AG10803 (cell line): Measurements from ENCODE around the gene ST8SIA2.

Experiments
- DNase-seq: peaks from one replicate; pipeline ENCODE4 v3.0.0; 2010; ENCODE audit warnings: low read depth
- H3K4me3 ChIP-seq: 2 replicates; pipeline ENCODE4 v1.5.1; 2011; ENCODE audit warnings: mild to moderate bottlenecking, low read length, control low read depth
- TF ChIP-seq, protein P1 (sequence below): conservative IDR thresholded peaks from 2 replicates; pipeline ENCODE4 v1.5.1; 2011; ENCODE audit warnings: mild to moderate bottlenecking, low read length, control low read depth, inconsistent platforms

Gene ST8SIA2

DNA sequence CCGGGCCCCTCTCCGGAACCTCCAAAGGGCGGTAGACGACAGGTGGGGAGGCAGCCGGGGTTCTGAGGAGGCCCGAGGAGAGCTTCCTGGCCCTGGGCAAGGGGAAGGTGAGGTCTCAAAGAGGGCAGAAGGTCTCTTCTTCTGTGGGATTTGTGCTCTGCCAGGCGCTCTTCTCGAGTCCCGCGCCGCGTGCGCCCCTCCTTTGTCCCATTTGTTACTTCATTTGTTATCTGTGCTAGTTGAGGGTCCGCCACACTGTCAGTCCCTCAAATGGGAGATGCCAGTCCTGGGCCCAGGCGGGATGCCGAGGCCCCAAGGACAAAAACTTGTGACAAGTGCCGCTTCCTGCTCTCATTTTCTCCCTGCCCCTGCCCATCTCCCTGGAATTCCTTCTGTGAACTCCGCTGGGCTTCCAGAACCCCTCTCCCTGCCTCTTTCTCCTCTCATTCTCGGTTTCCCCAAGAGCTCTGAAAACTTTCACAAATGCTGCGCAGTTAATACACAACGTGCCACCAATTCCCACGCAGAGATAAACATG lies 1.5 kb downstream of the ST8SIA2 start:
- DNase-seq: no peak
- peak overlapping the region; percentile 66 for H3K4me3 ChIP-seq
- TF ChIP-seq, protein P1, sequence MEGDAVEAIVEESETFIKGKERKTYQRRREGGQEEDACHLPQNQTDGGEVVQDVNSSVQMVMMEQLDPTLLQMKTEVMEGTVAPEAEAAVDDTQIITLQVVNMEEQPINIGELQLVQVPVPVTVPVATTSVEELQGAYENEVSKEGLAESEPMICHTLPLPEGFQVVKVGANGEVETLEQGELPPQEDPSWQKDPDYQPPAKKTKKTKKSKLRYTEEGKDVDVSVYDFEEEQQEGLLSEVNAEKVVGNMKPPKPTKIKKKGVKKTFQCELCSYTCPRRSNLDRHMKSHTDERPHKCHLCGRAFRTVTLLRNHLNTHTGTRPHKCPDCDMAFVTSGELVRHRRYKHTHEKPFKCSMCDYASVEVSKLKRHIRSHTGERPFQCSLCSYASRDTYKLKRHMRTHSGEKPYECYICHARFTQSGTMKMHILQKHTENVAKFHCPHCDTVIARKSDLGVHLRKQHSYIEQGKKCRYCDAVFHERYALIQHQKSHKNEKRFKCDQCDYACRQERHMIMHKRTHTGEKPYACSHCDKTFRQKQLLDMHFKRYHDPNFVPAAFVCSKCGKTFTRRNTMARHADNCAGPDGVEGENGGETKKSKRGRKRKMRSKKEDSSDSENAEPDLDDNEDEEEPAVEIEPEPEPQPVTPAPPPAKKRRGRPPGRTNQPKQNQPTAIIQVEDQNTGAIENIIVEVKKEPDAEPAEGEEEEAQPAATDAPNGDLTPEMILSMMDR: no peak

DNA sequence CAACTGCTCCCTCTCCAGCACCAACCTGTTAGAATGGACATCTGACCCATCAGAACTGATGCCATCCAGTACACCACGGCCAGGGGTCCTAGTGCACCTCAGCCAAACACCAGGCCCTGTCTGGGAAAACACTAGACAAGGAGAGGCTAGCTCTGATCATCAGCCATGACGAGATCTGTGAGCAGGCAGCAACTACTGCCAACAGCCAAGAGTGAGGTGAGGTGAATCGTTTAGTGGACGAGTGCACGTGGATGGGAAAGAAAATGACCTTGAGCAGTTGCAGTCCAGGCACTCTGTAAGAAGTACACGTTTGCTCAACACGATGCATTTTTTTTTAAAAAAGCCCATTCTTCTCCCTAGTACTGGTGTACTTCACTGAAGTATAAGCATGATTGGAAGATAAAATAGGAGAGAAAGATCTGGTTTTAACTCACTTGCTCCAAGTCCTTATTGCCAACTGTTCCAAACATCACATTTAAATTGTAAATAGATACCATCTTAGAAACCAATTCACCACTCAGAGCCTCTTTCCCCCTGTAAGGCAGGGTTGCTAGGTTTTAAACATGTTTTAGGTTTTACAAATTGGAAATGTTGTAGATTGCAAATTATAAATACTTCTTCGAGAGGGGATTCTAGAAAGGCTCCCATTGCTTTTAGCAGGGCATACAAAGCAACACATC lies 5.7 kb downstream of the ST8SIA2 start:
- H3K4me3 ChIP-seq: no peak overlapping the region
- TF ChIP-seq, protein P1: no peak
- DNase-seq: no peak

DNA sequence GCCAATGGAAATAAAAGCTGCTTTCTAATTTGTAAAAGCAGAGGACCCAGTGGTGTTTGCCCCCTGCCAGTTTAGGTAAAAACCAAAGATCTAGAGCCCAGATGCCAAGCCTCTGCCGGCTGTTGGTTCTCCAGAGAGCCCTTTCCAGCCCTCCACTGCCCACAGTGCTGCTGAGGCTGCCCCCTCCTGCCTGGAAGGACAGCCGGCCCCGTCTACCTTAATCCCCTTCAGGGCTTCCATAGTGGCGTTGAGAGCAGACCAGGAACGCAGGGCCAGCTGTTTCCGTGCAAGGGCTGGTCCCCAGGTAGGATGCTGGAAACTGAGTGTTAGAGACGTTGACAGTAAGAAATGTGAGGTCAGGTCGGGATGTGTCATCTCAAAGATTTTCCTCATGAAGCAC lies 6.9 kb downstream of the ST8SIA2 start:
- DNase-seq: no peak
- no peak overlapping the region for H3K4me3 ChIP-seq
- TF ChIP-seq, protein P1: no peak

DNA sequence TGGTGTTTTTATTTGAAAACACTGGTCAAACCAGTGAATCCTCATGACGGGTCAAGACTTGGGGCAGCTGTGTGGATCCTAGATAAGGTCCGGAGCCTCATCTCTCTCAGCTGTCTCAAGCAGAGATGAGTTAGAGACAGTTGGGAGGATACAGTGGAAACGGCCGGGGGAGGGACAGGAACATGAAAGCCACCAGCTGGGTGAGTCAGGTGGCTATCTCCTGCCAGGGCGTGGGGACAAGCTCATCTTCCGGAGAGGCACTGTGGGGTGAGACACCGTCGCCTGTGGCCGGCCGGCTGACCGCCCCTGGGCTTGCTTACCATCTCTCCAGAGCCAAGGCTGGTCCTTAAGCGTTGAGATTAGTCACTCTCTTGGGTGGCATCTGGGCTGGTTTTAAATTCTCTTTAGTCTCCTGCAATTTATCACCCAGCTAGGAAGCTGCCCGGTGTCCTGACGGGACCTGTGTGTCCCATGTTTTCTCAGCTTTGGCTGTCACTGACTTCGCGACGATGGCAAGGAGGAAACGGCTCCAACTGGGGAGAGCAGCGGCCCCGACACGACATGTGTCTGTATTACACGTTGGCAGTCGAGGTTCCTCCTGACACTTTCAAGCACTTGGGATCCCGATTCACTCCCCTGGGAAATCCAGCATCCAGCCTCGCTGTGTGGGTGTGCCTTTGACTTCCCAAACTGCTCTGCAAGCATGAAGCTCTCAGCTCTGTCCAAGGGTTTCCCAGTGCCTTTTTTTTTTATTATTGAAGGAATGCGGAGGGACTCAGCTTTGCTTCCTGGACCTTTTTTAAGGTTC lies 7.5 kb downstream of the ST8SIA2 start:
- TF ChIP-seq, protein P1: no peak
- no peak for DNase-seq

DNA sequence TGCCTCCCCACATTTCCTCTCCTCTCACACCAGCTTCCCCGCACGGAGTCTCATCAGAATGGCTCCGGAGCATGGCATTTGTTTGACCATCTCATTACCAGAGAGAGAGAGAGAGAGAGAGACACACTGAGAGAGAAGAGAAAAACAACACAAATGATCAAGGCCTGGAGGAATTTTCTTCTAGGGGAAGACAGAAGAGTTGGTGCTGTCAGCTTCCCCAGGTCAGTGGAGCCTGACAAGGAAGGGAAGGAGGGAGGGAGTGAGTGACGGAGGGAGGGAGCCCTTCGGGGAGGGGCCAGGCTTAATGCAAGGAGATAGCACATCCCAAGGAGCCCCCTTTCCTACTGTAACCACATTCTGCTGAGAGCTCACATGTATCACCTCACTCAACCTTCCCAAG lies 9.1 kb downstream of the ST8SIA2 start:
- no peak for DNase-seq
- TF ChIP-seq, protein P1: no peak
- no peak overlapping the region for H3K4me3 ChIP-seq

More for the DNA sequence above, 7.5 kb downstream of the ST8SIA2 start:
- H3K4me3 ChIP-seq: no peak overlapping the region

DNA sequence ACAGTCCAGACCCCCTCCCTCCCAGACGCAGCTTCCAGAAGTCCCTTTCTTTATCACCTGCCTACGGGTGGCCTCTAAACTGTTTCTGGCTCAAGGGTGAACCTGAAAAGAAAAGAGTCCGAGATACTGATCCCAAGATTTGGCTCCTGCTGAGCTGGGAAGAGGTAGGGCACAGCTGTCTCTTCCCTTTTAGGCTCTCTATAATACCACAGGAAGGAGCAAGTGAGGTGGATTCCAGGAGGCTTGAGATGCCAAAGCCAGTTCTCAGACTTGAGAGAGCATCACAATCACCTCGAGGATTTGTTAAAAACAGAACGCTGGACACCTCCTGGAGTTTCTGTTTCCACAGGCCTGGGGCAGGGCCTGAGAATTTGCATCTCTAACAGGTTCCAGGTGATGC lies 12.3 kb downstream of the ST8SIA2 start:
- no peak for DNase-seq
- no peak overlapping the region for H3K4me3 ChIP-seq
- TF ChIP-seq, protein P1: no peak

DNA sequence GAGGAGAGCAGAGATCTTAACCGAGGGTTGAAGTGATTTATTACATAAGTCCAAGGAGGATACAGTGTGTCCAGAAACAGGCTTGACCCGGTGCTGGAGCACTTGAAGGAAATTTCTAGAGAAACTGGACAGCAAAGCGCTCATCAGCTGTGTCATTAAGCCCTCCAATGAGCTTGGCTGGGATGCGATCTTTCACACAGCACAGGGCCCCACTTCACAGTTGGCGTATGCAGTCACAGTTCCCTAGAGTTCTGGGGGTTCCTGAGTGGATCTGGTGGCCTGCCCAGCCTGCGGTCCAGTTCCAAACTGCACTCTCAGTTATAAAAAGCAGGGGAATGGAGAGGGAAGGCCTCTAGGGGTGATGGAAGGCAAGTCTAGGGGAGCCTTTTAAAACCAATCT lies 13.6 kb downstream of the ST8SIA2 start:
- no peak overlapping the region for H3K4me3 ChIP-seq
- TF ChIP-seq, protein P1: no peak
- no peak for DNase-seq
